CD4-positive, alpha-beta T cell treated with Interleukin-6 at 100 ng/mL for 8 hours (primary cell): ENCODE results near the gene CDCA5.

Source experiments
- DNase-seq: peaks from one replicate; pipeline ENCODE4 v3.0.0-alpha.2; 2020; ENCODE audit warnings: mixed read lengths, low spot score

Gene CDCA5

DNA sequence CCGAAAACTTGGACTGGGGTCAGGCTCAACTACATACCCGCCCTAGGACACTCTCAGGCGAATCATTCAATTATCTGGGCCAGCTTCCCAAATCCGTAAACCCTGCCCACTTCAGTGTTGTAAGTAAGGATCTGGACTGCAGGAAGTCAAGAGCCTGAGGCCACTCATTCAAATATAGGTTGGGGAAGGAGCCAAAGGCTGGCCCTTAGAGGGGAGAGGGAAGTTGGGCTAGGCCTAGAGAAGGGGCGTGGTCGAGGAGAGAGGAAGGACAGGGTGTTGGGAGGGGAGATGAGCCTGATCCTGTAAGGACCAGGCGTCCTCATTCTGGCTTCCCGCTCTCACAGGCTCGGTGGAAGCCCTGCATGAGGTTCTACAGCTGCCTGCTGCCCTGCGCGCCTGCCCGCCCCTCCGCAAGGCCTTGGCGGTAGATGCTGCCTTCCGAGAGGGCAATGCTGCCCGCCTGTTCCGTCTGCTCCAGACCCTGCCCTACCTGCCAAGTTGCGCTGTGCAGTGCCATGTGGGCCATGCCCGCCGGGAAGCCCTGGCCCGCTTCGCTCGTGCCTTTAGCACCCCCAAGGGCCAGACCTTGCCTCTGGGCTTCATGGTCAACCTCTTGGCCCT lies 39.8 kb downstream of the CDCA5 start:
- no peak for DNase-seq

DNA sequence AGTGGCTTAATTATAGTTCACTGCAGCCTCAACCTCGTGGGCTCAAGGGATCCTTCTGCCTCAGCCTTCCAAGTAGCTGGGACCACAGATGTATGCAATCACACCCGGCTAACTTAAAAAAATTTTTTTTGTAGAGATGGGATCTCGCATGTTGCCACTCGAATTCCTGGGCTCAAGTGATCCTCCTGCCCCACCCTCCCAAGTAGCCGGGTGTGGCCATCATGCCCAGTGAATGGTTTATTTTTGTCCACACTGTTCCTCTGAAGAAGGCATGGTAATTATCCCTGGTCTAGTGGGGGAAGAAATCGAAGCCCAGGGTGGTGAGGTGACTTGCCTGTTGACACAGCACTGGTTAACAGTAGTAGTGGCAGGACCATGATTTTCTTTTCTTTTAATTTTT lies 40.9 kb downstream of the CDCA5 start:
- DNase-seq: no peak

DNA sequence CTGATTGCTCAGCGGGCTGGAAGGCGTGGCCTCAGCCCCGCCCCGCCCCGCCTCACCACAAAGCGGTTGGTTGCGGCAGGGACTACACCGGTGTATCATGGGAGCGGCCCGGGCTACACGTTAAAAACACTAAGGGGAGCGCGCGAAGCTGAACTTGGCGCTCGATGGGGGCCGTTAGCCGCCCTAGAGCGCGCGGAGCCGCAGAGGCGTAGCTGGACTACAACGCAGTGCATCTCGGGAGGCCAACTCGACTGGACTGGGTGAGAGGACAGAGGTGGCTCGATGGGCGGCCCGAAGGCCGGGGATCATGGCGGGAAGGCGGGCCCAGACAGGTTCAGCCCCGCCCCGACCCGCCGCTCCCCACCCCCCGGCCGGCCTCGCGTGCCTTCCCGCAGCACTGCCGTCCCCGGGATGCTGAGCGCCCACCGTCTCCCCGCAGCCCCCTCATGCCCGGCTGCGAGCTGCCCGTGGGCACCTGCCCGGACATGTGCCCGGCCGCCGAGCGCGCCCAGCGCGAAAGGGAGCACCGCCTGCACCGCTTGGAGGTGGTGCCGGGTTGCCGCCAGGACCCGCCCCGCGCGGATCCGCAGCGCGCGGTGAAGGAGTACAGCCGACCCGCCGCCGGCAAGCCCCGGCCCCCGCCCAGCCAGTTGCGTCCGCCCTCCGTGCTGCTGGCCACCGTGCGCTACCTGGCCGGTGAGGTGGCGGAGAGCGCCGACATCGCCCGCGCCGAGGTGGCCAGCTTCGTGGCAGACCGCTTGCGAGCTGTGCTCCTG lies 42.8 kb downstream of the CDCA5 start, which contains the start of gene SAC3D1:
TSS of gene SAC3D1 (plus strand) at position 364 of the 776 bp plus-strand sequence. CDS start at position 447, 83 bp downstream.
- peak; percentile 87 for DNase-seq

DNA sequence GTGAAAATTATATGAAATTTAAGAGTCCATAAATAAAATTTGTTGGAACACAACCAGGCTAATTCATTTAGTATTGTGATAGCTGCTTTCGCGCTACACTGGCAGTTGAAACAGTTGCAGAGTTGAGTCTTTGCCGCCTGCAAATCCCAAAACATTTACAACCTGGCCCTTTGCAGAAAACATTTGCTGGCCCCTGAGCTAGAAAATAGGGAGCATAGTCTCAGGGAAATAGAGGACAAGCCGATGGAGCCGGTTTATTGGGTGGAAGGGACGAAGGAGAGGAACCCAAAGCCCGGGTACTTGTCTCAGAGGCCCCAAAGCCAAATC lies 43.4 kb downstream of the CDCA5 start:
- no peak for DNase-seq

DNA sequence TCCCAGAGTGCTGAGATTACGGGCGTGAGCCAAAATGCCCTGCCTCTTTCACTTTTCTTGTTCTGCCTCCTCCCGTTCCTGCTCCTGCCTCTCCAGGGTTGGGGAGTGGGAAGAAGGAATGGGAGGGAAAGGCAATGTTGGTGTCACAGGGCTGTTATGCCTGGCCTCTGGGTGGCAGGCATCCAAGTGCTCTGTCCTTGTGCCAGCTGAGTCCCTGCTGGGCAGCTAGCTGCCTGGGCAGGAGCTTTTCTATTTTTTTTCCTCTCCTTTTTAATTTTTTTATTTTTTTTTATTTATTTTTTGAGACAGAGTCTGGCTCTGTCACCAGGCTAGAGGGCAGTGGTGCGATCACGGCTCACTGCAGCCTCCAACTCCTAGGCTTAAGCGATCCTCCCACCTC lies 46.9 kb downstream of the CDCA5 start:
- DNase-seq: no peak

DNA sequence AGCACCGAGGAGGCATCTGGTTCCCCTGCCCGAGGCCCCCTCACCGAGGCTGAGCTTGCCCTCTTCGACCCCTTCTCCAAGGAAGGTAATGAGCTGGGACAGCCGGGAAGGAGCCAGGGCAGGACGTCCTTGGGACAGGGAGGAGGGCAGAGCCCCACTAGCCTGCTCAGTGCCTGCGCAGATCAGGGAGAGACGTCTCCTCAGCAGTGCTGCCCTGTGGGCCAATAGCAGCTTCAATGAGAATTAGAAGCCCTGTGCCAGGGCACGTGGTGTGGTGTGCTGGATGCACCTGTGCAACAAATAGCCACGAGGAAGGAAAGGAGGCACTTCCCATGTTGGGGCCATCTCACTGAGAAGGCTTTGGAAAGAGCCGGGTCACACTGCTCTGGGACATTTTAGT lies 48.3 kb downstream of the CDCA5 start:
- no peak for DNase-seq

DNA sequence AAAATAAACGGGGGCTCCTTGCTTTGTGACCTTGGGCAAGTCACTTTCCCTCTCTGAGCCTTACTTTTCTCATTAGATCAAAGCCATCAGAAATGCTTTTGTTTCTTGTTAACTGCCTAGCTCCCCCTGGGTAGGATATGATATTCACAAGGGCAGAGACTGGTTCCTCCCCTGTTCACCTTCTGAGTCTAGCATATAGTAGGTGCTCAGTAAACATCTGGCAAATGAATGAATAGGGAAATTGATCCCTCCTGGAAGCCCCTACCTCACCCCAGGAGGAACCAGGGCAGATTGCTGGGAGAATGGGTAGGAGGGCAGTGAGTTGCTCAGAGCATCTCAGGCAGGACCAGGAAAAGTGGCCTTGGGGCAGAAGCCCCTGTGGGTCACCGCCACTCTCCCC lies 49.4 kb downstream of the CDCA5 start:
- DNase-seq: no peak

DNA sequence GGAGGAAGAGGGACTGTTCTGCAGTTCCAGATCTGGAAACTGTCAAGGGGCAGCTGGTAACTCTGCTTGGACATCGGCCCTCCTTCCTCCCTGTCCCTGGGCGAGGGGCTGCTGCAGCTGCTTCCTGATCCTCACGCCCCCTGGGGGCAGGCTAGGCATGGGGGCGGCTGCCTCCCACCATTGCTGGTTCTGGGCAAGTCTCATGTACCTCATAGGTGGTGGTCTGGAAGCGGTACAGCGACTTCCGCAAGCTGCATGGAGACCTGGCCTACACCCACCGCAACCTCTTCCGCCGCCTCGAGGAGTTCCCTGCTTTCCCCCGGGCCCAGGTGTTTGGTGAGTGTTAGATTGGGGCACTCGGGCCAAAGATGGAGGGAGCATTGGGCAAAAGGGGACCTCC lies 51.6 kb downstream of the CDCA5 start:
- DNase-seq: no peak
